Osteoblast (primary cell): ENCODE data around the gene SLC30A3. TPM values are rescaled to one million over a fixed set of nuclear protein-coding genes. Genes with fewer than 3 reads are reported as not detected.

ENCODE experiments used
- DNase-seq: peaks from one replicate; pipeline ENCODE4 v3.0.0; 2011; ENCODE audit warnings: low spot score, mixed read lengths; ENCODE audit not compliant: insufficient read length; ENCODE audit errors: missing footprints
- H2AFZ ChIP-seq: 2 replicates; pipeline ENCODE4 v1.6.0; 2011; ENCODE audit warnings: mild to moderate bottlenecking, low read length
- H3K27ac ChIP-seq: 2 replicates; pipeline ENCODE4 v1.5.1; 2011; ENCODE audit warnings: mild to moderate bottlenecking, low read depth, low read length, moderate library complexity
- H3K27me3 ChIP-seq: 2 replicates; pipeline ENCODE4 v1.6.0; 2012; ENCODE audit warnings: mild to moderate bottlenecking, control low read depth, inconsistent platforms, low read length, moderate library complexity; ENCODE audit not compliant: insufficient read depth
- H3K36me3 ChIP-seq: 2 replicates; pipeline ENCODE4 v1.5.1; 2011; ENCODE audit warnings: mild to moderate bottlenecking, low read length, control low read depth, moderate library complexity; ENCODE audit not compliant: insufficient read depth
- H3K4me1 ChIP-seq: 2 replicates; pipeline ENCODE4 v1.5.1; 2011; ENCODE audit warnings: mild to moderate bottlenecking, low read length, control low read depth, moderate library complexity; ENCODE audit not compliant: insufficient read depth
- H3K4me2 ChIP-seq: 2 replicates; pipeline ENCODE4 v1.6.0; 2011; ENCODE audit warnings: mild to moderate bottlenecking, low read length; ENCODE audit not compliant: insufficient read depth
- H3K4me3 ChIP-seq: fragments of 200-600 bp; sonication (generic); 3 replicates; pipeline ENCODE4 v1.5.1; 2012; ENCODE audit warnings: mild to moderate bottlenecking, low read length, inconsistent platforms; ENCODE audit not compliant: insufficient read depth
- H3K79me2 ChIP-seq: 2 replicates; pipeline ENCODE4 v1.6.0; 2012; ENCODE audit warnings: mild to moderate bottlenecking, low read length, control low read depth, inconsistent platforms; ENCODE audit not compliant: insufficient read depth
- H3K9me3 ChIP-seq: 2 replicates; pipeline ENCODE4 v1.5.1; 2011; ENCODE audit warnings: low read depth, low read length, control low read depth
- H4K20me1 ChIP-seq: 2 replicates; pipeline ENCODE4 v1.6.0; 2012; ENCODE audit warnings: mild to moderate bottlenecking, low read length, control low read depth; ENCODE audit not compliant: insufficient read depth
- total RNA-seq: library from RNA; depleted of rRNA; stranded (reverse); fragments of >200 nt; gene quantifications from 2 replicates; pipeline ENCODE4 v1.2.3, GENCODE V29; 2012
- TF ChIP-seq, protein P1 (sequence below): IDR thresholded peaks from 2 replicates; pipeline ENCODE4 v1.5.1; 2011; ENCODE audit warnings: mild to moderate bottlenecking, low read depth, low read length, moderate library complexity; ENCODE audit errors: extremely low read depth

Gene SLC30A3
- total RNA-seq, 1 donor, result under 0.01 TPM

DNA sequence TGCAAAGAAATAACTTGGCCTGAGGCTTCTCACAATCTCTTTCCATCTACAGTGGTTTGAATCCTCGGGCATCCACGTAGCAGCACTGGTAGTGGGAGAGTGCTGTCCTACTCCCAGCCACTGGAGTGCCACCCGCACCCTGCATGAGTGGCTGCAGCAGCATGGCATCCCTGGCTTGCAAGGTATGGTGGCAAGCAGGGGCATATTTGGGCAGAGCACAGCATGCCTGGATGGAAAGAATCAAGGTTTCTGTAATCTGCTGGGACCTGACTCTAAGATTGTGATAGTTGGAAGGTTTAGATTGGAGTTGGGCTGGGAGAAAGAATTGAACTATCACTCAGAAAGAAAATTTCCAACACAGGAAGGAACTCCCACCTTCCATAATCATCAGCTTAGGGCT is 41.7 kb downstream of the SLC30A3 start:
- Histone ChIP-seq H4K20me1 (peaks cover 2% of the 10 kb centered on the region), H3K36me3 (peaks cover 67% of the 10 kb centered on the region), H3K79me2 (peaks cover 27% of the 10 kb centered on the region), H3K4me3 (no peak overlapping the region), H3K4me2 (no peak overlapping the region), H3K27ac (no peak overlapping the region), H3K27me3 (no peaks in the 10 kb centered on the region), H2AFZ (no peak overlapping the region), H3K4me1 (peaks cover 17% of the 10 kb centered on the region), H3K9me3 (no peaks in the 10 kb centered on the region)
- peak; percentile 35 for DNase-seq
- TF ChIP-seq, protein P1, sequence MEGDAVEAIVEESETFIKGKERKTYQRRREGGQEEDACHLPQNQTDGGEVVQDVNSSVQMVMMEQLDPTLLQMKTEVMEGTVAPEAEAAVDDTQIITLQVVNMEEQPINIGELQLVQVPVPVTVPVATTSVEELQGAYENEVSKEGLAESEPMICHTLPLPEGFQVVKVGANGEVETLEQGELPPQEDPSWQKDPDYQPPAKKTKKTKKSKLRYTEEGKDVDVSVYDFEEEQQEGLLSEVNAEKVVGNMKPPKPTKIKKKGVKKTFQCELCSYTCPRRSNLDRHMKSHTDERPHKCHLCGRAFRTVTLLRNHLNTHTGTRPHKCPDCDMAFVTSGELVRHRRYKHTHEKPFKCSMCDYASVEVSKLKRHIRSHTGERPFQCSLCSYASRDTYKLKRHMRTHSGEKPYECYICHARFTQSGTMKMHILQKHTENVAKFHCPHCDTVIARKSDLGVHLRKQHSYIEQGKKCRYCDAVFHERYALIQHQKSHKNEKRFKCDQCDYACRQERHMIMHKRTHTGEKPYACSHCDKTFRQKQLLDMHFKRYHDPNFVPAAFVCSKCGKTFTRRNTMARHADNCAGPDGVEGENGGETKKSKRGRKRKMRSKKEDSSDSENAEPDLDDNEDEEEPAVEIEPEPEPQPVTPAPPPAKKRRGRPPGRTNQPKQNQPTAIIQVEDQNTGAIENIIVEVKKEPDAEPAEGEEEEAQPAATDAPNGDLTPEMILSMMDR, result no peak

DNA sequence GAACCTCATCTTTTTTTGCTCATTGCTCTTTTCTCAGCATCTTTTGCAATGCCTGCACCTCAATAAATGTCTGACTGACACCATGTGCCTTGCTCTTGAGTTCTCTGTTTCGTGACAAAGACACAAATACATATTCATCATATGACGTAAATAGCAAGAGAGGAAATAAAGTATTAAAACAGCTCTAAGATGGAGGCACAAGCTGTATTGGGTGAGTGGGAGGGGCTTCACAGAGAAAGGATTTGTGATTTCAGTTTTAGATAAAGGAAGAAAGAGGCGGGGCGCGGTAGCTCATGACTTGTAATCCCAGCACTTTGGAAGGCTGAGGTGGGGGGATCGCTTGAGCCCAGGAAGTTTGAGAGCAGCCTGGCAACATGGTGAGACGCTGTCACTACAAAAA is 42.8 kb downstream of the SLC30A3 start:
- TF ChIP-seq, protein P1, result no peak

DNA sequence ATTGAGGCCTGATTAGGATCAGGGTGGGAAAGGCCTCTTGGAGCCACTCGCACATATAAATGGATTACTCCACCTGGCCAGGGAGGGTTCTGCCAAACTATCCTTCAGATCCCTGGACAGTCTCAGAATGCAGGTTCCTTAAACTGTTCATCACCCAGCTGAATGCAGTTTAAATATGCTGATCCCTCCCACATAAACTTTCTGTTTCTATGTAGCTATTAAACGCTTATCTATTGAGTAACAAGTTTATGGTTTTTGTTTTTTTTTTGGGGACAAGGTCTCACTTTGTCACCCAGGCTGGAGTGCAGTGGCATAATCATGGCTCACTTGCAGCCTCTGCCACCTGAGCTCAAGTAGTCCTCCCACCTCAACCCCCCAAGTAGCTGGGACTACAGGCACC is 43.8 kb downstream of the SLC30A3 start:
- Histone ChIP-seq H3K4me2 (no peak overlapping the region), H3K4me3 (no peak overlapping the region), H3K9me3 (no peaks in the 10 kb centered on the region), H4K20me1 (no peaks in the 10 kb centered on the region), H3K4me1 (peaks cover 17% of the 10 kb centered on the region), H3K27ac (no peak overlapping the region), H3K36me3 (peaks cover 58% of the 10 kb centered on the region), H3K27me3 (no peaks in the 10 kb centered on the region), H2AFZ (no peak overlapping the region), H3K79me2 (peaks cover 27% of the 10 kb centered on the region)
- TF ChIP-seq, protein P1, result no peak
- peak; percentile 42 for DNase-seq

More for the DNA sequence above, 42.8 kb downstream of the SLC30A3 start:
- H3K27me3 ChIP-seq, result no peaks in the 10 kb centered on the region
- no peaks in the 10 kb centered on the region for H3K9me3 ChIP-seq
- peak; percentile 8 for DNase-seq
- H3K79me2 ChIP-seq, result peaks cover 27% of the 10 kb centered on the region
- peaks cover 2% of the 10 kb centered on the region for H4K20me1 ChIP-seq
- peaks cover 65% of the 10 kb centered on the region for H3K36me3 ChIP-seq
- no peak overlapping the region for H2AFZ ChIP-seq
- peaks cover 17% of the 10 kb centered on the region for H3K4me1 ChIP-seq
- no peak overlapping the region for H3K4me3 ChIP-seq
- H3K27ac ChIP-seq, result no peak overlapping the region
- no peak overlapping the region for H3K4me2 ChIP-seq

DNA sequence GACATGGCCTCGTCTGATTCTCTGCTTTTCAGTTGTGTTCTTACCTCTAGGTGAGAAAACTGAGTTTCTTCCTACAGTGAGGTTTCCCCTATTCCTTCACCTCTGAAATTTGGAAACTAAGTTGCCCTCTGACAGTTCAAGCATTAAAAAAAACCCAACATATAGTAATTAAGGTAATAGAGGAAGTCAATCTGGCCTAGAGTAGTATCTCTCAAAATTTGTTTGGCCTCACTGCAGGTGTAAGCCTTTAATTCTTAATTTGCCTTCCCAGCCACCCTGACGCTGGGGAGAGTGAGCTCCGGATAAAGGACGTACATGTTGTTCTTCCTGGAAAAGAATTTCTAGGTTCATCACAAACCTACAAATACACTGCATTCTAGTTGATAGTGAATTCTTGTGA is 44.2 kb downstream of the SLC30A3 start:
- Histone ChIP-seq H3K27me3 (no peaks in the 10 kb centered on the region), H3K27ac (no peak overlapping the region), H3K36me3 (peaks cover 53% of the 10 kb centered on the region), H4K20me1 (no peaks in the 10 kb centered on the region), H3K9me3 (no peaks in the 10 kb centered on the region), H3K4me2 (peak overlapping the region; percentile 96), H3K79me2 (peaks cover 28% of the 10 kb centered on the region), H3K4me1 (peaks cover 18% of the 10 kb centered on the region), H3K4me3 (no peak overlapping the region), H2AFZ (no peak overlapping the region)
- DNase-seq, result peak; percentile 42
- TF ChIP-seq, protein P1, result no peak
